Activated B cell treated with CpG ODN at 0.5 μM for 24 hours (primary cell): ENCODE measurements around the gene UST. TPM values are rescaled to one million over a fixed set of nuclear protein-coding genes. Genes with fewer than 3 reads are reported as not detected.

ENCODE experiments used
- ATAC-seq: fragments of 200-7000 bp; cut with Tn5 transposase; one replicate; pipeline ENCODE4 v1.10.0; 2021; ENCODE audit warnings: low read depth, mild to moderate bottlenecking, moderate library complexity
- CTCF ChIA-PET: fragments of 350-600 bp; sonication (Branson Sonifier 250); formaldehyde crosslinking; loops from one replicate; lab custom pipeline; 2021; ENCODE audit warnings: antibody characterized with exemption; lab: Charles Lee
- POLR2A ChIA-PET: fragments of 350-600 bp; sonication (Branson Sonifier 250); formaldehyde crosslinking; loops from one replicate; lab custom pipeline; 2021; ENCODE audit warnings: antibody characterized with exemption; lab: Charles Lee
- DNase-seq: peaks from one replicate; pipeline ENCODE4 v3.0.0; 2022
- H3K27ac Mint-ChIP-seq: one replicate; pipeline ENCODE4 v1.8.0; 2020; ENCODE audit warnings: mixed read lengths
- H3K27me3 Mint-ChIP-seq: one replicate; pipeline ENCODE4 v1.8.0; 2021; ENCODE audit warnings: mixed read lengths
- H3K36me3 Mint-ChIP-seq: one replicate; pipeline ENCODE4 v1.8.0; 2021; ENCODE audit warnings: low read depth, mixed read lengths
- H3K4me1 Mint-ChIP-seq: one replicate; pipeline ENCODE4 v1.8.0; 2021; ENCODE audit warnings: mixed read lengths
- H3K4me3 Mint-ChIP-seq: one replicate; pipeline ENCODE4 v1.8.0; 2020; ENCODE audit warnings: mild to moderate bottlenecking, mixed read lengths
- H3K9me3 Mint-ChIP-seq: one replicate; pipeline ENCODE4 v1.8.0; 2020; ENCODE audit warnings: mixed read lengths
- intact Hi-C: fragments of 100-400 bp; cut with micrococcal nuclease; formaldehyde crosslinking; loops from one replicate; pipeline ENCODE4 v1.15.1; 2024
- total RNA-seq: library from RNA; stranded (reverse); gene quantifications from 2 replicates; pipeline ENCODE4 v1.2.3, GENCODE V29; 2022
- TF ChIP-seq, protein P1 (sequence below): fragments of 200-600 bp; IDR thresholded peaks from one replicate; pipeline ENCODE4 v1.8.0; 2022; ENCODE audit warnings: antibody characterized with exemption, mild to moderate bottlenecking

UST gene
- total RNA-seq, 1 donor from 2014 or later: 18.1 TPM

DNA sequence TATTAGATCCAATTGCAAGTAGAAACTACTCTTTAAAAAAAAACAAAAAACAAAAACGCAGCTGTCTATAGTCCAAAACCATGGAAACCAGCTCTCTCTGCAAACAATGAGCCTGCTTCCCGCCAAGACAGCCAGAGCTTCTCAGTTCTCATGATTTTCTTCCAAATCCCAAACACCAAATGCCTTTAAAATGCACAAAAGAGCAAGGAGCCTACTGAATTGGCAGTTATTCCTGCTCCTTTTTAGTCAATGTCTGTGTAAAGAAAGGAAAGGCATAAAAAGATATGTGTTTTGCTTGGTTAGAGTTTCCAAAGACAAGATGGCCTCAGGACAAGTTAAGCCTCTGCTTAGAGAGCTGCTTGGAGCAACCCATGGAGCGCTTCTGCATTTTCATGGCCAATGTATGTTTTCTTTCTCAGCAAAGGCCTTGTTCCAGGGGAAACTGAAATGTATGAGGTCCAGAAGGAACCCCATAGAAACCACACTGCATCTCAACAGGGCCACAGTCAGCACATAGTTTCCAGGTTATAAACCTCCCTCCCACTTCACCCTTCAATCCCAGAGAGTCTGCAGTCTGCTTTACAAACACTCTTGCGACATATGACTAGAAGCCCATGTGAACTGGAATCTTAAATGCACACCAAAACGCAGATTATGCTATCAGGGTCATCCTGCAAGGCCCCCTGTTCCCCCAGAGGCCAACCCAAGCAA is 361.4 kb downstream of the UST start:
- POLR2A ChIA-PET: no interaction called here
- no peaks in the 10 kb centered on the region for H3K9me3 Mint-ChIP-seq
- TF ChIP-seq, protein P1, sequence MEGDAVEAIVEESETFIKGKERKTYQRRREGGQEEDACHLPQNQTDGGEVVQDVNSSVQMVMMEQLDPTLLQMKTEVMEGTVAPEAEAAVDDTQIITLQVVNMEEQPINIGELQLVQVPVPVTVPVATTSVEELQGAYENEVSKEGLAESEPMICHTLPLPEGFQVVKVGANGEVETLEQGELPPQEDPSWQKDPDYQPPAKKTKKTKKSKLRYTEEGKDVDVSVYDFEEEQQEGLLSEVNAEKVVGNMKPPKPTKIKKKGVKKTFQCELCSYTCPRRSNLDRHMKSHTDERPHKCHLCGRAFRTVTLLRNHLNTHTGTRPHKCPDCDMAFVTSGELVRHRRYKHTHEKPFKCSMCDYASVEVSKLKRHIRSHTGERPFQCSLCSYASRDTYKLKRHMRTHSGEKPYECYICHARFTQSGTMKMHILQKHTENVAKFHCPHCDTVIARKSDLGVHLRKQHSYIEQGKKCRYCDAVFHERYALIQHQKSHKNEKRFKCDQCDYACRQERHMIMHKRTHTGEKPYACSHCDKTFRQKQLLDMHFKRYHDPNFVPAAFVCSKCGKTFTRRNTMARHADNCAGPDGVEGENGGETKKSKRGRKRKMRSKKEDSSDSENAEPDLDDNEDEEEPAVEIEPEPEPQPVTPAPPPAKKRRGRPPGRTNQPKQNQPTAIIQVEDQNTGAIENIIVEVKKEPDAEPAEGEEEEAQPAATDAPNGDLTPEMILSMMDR: no peak
- intact Hi-C loops: no loop called here
- peaks cover 33% of the 10 kb centered on the region for H3K4me1 Mint-ChIP-seq
- ATAC-seq: no peak
- no peak overlapping the region for H3K4me3 Mint-ChIP-seq
- CTCF ChIA-PET: interaction anchor here (0.6 kb wide), 1 partner anchor 52 kb away, joined by 3 read pairs; no protein-coding TSS in a partner anchor
- DNase-seq: no peak
- no peaks in the 10 kb centered on the region for H3K36me3 Mint-ChIP-seq
- no peak overlapping the region for H3K27ac Mint-ChIP-seq
- no peaks in the 10 kb centered on the region for H3K27me3 Mint-ChIP-seq

DNA sequence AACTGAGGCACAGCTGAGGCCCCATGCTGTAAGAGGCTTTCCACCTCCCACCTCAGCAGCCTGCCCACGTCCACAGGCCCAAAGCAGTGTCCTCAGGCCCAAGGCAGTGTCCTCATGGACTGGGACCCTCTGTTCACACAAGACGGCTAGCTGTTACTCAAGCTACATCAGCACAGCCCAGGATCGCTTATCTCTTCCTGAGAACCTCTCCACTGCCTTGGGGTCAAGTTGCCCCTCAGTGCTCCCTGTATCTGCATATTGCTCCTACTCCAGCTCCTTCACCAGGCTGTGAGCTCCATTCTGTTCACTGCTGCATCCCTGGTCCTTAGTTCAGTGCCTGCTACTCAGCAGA is 361.9 kb downstream of the UST start:
- H3K27me3 Mint-ChIP-seq: no peaks in the 10 kb centered on the region
- ATAC-seq: no peak
- DNase-seq: no peak
- TF ChIP-seq, protein P1: no peak
- no peaks in the 10 kb centered on the region for H3K36me3 Mint-ChIP-seq
- POLR2A ChIA-PET: no interaction called here
- no peak overlapping the region for H3K27ac Mint-ChIP-seq
- no peaks in the 10 kb centered on the region for H3K9me3 Mint-ChIP-seq
- peaks cover 34% of the 10 kb centered on the region for H3K4me1 Mint-ChIP-seq
- H3K4me3 Mint-ChIP-seq: no peak overlapping the region
- intact Hi-C loops: no loop called here
- CTCF ChIA-PET: interaction anchor here (0.6 kb wide), 1 partner anchor 52 kb away, joined by 3 read pairs; no protein-coding TSS in a partner anchor

DNA sequence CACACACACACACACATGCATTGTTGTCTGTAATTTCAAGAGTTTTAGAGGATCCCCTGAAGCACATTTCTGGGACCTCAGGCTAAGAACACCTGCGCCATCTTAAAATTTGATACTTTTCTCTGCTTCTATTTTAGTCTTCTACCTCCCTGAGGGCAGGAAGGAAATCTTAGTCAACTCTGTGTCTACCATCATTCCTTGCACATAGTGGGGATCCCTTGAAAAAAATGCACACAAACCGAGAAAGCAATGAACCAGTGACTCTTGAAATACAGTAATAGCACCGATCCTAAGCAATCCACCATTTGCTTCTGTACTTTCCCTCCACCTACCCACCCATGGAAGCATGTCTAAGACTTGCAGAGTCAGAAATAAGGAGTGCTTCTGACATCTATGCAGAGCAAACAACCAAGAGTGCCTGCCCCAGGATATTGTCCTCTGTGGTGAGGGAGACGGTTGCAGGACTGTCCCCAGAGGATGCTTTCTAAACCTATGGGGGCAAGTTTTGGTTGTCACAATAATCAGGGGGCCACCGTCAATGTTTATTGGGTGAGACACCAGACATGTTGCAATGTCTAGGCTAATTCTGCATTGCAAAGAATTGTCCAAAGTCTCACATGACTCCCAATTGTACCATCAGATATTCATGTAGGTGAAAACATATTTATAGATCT is 362.7 kb downstream of the UST start:
- DNase-seq (no peak), ATAC-seq (no peak)
- ChIA-PET POLR2A (no interaction called here), CTCF (no interaction called here)
- TF ChIP-seq, protein P1: no peak
- H3K27ac Mint-ChIP-seq: no peak overlapping the region
- no peaks in the 10 kb centered on the region for H3K36me3 Mint-ChIP-seq
- H3K27me3 Mint-ChIP-seq: no peaks in the 10 kb centered on the region
- no peak overlapping the region for H3K4me3 Mint-ChIP-seq
- H3K4me1 Mint-ChIP-seq: peaks cover 35% of the 10 kb centered on the region
- no peaks in the 10 kb centered on the region for H3K9me3 Mint-ChIP-seq
- intact Hi-C loops: no loop called here

DNA sequence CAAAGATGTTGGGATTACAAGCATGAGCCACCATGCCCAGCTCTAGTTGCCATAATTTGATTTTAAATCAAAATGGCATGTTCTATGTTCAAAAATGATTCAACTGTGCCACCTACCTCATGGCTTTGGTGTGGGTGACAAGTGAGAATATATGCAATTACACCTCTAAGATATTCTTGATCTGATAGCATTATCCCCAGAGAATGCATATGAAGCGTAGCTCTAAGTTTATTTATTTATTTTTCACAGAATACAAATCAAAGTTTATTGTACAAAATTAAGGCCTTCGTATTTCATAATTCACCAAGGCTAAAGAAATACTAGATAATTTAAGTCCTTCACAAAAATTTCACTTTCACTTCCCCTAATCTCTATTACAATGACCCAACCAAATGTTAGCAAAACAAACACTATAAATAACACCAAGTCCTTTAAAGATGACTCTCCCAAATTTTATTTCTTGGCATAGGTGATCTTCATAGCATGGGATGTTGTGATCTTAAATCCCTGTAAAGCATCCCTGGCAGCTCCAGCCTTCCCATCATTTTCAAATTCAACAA is 364.8 kb downstream of the UST start:
- peak overlapping the region; percentile 64 for H3K27ac Mint-ChIP-seq
- peak; percentile 38 for ATAC-seq
- H3K4me3 Mint-ChIP-seq: peak overlapping the region; percentile 29
- no peaks in the 10 kb centered on the region for H3K27me3 Mint-ChIP-seq
- ChIA-PET CTCF (interaction anchor here (0.6 to 1.0 kb wide), 2 partner anchors 36 to 83 kb away, joined by 3 read pairs; no protein-coding TSS in a partner anchor), POLR2A (no interaction called here)
- DNase-seq: no peak
- intact Hi-C loops: loop anchor here (2.0 kb wide), 1 partner anchor 207 kb away; no protein-coding TSS in a partner anchor
- TF ChIP-seq, protein P1: no peak
- H3K9me3 Mint-ChIP-seq: no peaks in the 10 kb centered on the region
- peaks cover 46% of the 10 kb centered on the region for H3K4me1 Mint-ChIP-seq
- H3K36me3 Mint-ChIP-seq: no peaks in the 10 kb centered on the region

DNA sequence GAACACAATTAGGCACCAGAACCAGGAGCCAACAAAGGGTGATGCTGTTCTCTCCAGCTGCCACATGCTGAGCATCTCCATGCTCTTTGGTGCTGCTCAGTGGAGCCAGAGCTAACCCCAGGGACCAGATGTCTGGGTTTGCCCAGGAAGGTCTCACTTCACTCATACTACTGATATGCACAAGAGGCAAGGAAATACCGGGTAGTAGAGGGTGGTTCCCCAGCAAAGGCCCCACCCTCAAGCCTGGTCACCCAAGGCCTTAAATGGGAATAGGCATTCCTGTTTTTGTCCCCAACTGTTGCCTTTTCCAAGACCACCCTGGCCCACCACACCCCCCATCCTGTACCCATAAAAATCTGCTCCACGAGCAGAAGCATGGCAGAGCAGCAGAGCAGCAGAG is 366.1 kb downstream of the UST start:
- DNase-seq (no peak), ATAC-seq (peak; percentile 74)
- H3K4me1 Mint-ChIP-seq: peaks cover 46% of the 10 kb centered on the region
- ChIA-PET CTCF (interaction anchor here (1.1 kb wide), 1 partner anchor 404 kb away, joined by 3 read pairs; no protein-coding TSS in a partner anchor), POLR2A (interaction anchor here (0.9 kb wide), 1 partner anchor 18 kb away, joined by 3 read pairs; no protein-coding TSS in a partner anchor)
- no peaks in the 10 kb centered on the region for H3K36me3 Mint-ChIP-seq
- intact Hi-C loops: loop anchor here (2.0 kb wide), 1 partner anchor 206 kb away; no protein-coding TSS in a partner anchor
- TF ChIP-seq, protein P1: no peak
- H3K4me3 Mint-ChIP-seq: peak overlapping the region; percentile 25
- no peaks in the 10 kb centered on the region for H3K9me3 Mint-ChIP-seq
- H3K27ac Mint-ChIP-seq: peak overlapping the region; percentile 55
- H3K27me3 Mint-ChIP-seq: no peaks in the 10 kb centered on the region
